HFF-Myc (cell line): Measurements from ENCODE around the gene PKIG.

Experiments used
- DNase-seq: peaks from one replicate; pipeline ENCODE4 v3.0.0-alpha.2; 2011; ENCODE audit warnings: low read depth; ENCODE audit errors: extremely low read depth
- H3K4me3 ChIP-seq: replicated peaks from 2 replicates; pipeline ENCODE4 v1.5.1; 2011; ENCODE audit warnings: low read depth, mild to moderate bottlenecking, control low read depth, low read length
- TF ChIP-seq, protein P1 (sequence below): IDR thresholded peaks from 2 replicates; pipeline ENCODE4 v1.5.1; 2012; ENCODE audit warnings: mild to moderate bottlenecking, low read depth, low read length, control low read depth; ENCODE audit errors: missing control alignments

PKIG gene

GRCh38 chr20:44615169-44615791 is 32.9 kb downstream of the PKIG start:
- no peak overlapping the region for H3K4me3 ChIP-seq
- DNase-seq, result no peak
- TF ChIP-seq, protein P1, sequence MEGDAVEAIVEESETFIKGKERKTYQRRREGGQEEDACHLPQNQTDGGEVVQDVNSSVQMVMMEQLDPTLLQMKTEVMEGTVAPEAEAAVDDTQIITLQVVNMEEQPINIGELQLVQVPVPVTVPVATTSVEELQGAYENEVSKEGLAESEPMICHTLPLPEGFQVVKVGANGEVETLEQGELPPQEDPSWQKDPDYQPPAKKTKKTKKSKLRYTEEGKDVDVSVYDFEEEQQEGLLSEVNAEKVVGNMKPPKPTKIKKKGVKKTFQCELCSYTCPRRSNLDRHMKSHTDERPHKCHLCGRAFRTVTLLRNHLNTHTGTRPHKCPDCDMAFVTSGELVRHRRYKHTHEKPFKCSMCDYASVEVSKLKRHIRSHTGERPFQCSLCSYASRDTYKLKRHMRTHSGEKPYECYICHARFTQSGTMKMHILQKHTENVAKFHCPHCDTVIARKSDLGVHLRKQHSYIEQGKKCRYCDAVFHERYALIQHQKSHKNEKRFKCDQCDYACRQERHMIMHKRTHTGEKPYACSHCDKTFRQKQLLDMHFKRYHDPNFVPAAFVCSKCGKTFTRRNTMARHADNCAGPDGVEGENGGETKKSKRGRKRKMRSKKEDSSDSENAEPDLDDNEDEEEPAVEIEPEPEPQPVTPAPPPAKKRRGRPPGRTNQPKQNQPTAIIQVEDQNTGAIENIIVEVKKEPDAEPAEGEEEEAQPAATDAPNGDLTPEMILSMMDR, result no peak

- no peak overlapping the region for H3K4me3 ChIP-seq
- DNase-seq, result no peak
- TF ChIP-seq, protein P1, result no peak
Observed at GRCh38 chr20:44615876-44616603, 33.7 kb downstream of the PKIG start.

GRCh38 chr20:44616604-44616964 is 34.2 kb downstream of the PKIG start:
- DNase-seq, result no peak
- TF ChIP-seq, protein P1, result no peak
- no peak overlapping the region for H3K4me3 ChIP-seq

DNA sequence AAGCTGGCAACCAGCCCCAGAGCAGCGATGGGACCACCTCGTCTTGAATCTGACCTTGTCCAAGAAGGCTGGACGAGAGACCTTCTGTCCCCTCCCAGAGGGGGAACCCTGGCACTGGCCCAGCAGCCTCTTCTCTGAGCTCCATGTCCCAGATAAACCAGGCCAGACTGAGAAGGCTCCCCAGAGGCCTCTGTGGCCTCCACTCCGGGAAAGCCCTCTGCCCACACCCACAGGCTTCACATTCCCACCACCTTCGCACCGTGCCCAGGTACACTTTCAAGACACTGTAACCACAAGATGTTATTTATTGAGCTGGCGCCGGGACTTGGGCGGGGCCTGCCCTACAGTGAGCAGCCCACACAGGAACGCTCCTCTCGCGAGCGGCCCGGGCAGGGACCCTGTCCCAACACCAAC is 35.9 kb downstream of the PKIG start:
- TF ChIP-seq, protein P1, result no peak
- no peak for DNase-seq
- no peak overlapping the region for H3K4me3 ChIP-seq

DNA sequence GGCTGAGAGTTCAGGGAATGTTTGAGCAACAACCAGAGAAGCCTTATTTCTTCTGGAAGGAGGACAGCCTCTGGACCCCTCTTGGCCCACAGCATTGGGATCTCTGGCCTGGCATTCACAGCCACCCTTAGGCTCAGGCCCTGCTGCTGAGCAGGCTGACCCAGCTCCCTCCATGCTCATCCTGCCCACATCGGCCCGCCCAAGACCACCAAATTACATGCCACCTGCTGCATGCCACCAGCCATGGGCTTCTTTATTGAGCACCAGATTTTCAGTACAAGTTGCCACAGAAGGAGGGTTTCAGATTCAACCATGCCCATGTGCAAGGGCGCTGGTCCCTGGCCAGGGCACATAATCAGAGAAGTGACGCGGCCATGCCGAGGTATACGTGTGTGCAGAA is 36.9 kb downstream of the PKIG start:
- DNase-seq, result no peak
- no peak overlapping the region for H3K4me3 ChIP-seq
- TF ChIP-seq, protein P1, result no peak

DNA sequence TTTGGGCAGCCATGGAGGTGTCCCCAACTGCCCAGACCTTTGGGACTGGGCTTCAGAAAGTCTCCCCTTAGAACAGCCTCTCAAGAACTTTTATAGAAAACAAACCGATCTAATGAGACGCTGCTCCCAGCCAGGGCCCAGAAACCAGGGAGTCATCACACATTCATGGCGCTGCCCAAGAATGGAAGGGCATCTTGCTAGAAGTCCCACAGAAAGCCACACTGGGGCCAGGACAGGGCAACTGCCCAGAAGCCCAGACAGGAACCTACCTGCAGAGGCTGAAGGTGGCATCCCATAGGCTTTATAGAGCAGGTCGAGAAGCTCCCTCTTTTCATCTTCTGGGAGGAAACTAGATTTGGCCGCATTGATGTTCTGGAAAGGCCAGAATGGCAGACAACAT is 37.7 kb downstream of the PKIG start:
- DNase-seq, result no peak
- H3K4me3 ChIP-seq, result no peak overlapping the region
- TF ChIP-seq, protein P1, result no peak
